GM18517 (cell line): ENCODE data around the gene UCN.
"Not testable (repeated sequence)": the region's sequence is repeated elsewhere in the genome, so short reads cannot be mapped to it uniquely, and the experiment has no call there.

Experiments used
- ATAC-seq: cut with Tn5 transposase; IDR thresholded peaks from one replicate; pipeline ENCODE4 v1.9.1; 2021; ENCODE audit warnings: mild to moderate bottlenecking, moderate library complexity; ENCODE audit not compliant: unreplicated experiment

Gene UCN

DNA sequence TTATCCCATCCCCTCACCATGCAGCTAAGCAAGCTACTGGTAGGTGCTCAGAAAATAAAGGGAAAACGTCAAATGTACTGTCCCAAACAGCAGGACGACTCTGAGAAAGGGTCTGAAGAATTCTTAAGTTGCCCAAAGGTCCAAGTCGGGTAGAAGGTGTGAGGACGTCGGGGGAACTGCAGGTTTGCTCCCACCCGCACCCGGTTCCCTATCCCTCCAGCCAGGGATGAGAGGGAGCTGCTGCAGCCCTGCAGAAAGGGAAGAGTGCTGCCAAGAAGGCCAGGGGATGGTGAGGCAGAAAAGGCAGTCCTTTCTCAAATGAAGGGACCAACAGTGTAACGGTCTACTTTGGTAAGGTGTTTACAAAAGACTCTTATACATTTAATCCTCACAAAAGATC lies 6.9 kb upstream of the UCN start:
- ATAC-seq = no peak

DNA sequence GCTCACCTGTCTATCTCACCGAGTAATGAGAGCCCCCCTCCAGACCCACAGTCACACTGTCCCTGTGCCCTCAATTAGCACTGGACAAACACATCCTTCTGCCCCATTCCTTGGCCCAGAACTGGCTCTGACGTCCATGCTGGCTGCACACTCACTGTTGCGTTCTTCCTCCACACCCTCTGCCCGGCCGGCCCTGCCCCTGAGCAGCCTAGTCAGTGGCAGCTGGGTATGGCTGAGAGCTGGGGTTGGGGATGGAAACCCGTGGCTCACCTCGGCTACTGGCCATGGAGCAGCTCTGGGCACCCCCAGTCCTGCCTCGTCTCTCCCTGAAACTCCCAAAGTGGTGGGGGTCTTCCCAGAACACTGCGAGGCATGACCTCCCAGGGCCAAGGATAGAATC lies 6.5 kb upstream of the UCN start:
- ATAC-seq = no peak

DNA sequence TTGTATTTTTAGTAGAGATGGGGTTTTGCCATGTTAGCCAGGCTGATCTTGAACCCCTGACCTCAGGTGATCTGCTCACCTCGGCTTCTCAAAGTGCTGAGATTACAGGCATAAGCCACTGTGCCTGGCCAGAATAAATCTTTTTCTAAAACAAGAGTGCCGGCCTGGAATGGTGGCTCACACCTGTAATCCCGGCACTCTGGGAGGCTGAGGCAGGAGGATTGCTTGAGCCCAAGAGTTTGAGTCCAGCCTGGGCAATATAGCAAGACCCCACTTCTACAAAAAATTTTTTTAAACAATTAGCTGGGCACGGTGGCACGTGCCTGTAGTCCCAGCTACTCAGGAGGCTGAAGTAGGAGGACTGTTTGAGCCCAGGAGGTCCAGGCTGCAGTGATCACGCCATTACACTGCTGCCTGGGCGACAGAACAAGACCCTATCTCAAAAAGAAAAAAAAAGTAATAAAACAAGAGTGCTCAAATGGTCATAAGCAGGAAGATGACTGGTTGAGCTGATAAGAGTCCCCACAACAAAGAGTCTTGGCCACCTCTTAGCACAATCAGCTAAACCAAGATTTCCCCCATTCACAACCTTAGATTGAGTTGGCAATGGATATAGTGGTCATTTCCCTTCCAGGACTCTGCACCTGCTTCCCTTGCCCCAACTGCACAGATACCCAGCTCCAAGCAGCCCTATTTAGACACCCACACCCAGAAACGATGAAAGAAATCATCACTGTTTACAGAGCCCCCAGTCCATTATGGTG lies 5.8 kb upstream of the UCN start:
- no peak for ATAC-seq

DNA sequence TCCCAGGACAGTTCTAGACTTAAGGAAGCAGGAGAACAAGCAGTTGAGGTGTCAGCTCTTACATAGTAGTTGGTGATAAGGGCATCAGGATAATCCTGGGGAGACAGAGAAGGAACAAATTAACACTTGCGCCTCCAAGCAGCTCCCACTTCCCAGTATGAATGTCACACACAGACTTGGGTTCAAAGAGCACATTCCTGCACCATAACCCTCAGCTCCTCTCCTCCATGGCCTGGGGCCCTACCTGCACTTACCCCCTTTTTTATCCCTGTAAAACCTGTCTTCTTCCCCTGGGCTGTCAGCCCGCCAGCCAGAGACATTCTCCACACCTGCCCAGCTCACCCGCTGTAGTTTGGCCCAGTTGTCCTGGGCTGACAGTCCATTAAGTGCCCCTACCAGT lies 3.9 kb upstream of the UCN start:
- ATAC-seq = no peak

DNA sequence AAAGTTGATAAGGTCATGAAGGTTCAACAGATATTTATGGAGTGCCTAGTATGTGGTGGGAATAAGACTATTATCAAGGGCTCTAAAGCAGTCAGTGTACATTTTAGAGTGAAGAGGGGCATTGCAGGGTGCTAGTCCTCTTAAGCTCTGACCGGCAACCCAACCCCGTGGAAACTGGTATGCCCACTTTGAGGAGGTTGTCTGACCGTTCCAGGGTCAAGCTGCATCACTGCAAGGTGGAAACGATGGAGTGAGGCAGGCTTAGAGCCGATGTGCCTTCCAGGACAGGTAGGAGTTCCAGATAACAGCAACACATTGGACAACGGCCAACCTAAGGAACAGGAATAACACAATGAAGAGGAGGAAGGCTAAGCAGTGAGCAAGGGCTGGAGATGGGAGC lies 1.4 kb upstream of the UCN start:
- ATAC-seq = no peak

DNA sequence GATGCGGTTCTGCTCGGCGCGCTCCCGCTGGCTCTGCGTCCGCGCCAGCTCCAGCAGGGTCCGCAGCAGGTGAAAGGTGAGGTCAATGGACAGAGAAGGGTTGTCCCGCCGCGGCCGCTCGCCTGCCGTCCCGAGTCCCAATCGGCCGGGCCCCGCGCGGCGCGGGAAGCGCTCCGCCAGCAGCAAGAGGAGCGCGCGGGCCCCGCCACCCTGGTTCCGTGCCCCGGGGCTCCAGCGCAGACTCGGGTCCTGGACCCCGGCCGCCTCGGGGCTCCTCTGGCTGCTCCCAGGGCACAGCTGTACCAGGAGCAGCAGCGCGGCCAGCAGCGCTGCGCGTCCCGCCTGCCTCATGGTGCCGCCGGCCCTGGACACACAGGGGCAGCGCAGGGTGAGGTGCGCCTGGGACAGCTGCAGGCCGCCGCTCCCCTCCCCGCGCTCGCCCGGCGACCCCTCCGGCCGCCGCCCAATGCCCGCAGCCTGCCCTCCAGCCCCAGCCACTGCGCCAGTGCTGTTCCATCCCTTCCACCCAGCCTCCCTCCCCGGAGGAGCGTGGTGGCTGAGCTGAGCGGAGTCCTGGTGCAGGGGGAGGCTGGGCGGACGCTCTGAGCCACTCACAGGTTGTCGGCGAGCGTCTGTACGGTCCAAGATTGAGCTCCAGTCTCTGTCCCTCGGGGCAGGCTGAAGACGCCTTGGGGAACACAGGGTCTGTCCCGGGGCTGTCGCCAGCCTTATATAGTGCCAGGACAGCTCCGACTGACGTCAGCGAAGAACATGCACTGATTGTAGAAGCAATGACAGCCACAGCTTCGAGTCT lies 493 bp downstream of the UCN start:
- no peak for ATAC-seq

DNA sequence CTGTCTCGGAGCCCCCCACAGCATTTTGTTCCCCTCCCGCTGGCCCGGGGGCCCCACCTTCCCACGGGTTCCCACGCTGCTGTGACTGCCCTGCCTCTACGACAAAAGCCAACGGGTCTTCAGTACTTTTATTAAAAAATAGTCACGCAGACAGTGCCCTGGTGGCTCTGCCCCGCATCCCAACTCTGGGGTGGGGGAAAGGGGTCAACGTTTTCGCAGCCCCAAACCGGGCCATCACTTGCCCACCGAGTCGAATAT lies 1.0 kb downstream of the UCN start:
- no peak for ATAC-seq

DNA sequence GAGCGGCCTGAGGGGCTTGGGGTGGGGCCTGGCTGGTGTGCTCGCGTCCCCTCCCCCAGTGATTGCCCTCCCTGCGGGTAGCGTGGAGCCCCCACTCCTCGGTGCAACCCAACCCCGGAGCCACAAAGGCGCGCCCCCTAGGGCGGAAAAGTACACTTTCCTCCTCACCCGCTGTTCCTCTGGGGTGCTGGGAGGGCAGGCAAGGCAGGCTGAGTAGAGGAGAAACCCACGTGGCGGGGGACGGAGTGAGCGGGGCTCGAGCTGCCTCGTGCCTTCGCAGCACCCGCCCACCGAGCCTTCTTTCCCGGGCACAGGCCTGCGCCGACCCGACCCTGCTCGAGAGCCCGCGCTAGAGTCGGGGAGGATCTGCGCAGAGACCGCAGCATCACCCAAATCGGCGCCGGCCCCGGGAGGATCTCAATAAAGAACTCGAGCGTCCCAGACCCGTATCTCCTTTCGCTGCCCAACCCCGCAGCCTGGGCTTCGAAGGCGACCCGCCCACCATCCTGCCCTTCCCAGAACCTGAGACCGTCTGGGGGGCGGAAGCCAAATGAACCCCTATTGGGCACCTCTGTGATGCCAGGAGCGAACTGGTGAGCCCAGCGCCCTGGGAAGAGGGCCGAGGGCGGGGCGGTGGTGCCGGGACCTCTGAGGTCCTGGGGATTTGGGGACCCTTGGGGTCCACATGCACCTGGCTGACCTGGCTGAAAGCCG lies 1.5 kb downstream of the UCN start:
- ATAC-seq = no peak

DNA sequence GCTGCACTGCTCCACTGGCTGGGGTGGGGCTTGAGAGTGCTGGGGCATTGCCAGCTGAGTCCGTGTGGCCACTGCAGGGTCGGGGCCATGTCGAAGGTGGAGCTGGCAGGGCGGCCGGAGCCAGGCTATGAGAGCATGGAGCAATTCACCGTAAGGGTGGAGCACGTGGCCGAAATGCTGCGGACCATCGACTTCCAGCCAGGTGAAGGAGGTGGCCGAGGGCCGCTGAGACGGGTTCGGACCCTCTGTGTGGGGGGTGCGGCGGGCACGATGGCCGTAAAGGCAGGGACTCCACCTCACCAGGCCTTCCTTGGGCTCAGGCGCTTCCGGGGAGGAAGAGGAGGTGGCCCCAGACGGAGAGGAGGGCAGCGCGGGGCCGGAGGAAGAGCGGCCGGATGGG lies 2.1 kb downstream of the UCN start:
- no peak for ATAC-seq

DNA sequence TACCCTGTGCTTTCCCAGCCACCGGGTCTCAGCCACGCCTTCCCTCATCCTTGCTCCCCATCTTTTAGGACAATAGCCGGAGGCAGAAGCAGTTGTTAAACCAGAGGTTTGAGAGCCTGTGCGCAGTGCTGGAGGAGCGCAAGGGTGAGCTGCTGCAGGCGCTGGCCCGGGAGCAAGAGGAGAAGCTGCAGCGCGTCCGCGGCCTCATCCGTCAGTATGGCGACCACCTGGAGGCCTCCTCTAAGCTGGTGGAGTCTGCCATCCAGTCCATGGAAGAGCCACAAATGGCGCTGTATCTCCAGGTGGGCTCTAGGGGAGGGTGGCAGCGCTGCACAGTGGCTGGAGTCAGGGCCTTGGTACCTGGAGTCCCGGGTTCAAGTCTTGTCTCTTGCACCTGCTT lies 2.7 kb downstream of the UCN start:
- ATAC-seq = no peak

DNA sequence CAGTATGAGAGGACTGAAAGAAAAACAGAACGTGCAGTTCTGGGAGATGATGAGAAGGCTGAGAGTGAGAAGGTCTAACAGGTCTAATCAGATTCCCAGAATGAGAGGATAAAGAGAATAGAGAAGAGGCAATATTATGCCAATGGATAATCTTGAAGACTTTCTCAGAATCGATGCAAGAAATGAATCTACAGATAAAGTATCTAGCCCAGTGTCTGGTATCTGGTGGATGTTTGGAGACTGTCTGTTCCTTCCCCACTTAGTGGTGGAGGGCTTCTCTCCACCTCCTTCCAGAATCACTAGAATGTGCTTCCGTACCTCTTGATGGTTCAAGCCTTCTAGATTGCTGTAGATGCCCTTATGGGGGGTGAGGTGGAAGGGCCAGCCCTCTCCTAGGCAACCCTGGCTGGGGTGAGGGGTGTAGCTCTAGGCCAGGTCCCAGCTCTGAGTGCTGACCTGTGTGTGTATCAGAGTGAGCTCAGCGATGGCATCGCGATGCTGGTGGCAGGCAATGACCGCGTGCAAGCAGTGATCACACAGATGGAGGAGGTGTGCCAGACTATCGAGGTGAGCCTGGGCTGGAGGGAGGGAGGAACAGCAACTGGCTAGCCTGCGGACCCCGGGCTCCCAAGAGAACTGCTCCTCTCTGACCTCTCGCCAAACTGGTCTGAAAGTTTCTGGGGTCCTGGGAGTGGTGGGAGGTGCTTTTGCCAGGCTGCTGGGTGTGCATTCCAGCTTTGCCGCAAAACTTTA lies 3.6 kb downstream of the UCN start:
- no peak for ATAC-seq

DNA sequence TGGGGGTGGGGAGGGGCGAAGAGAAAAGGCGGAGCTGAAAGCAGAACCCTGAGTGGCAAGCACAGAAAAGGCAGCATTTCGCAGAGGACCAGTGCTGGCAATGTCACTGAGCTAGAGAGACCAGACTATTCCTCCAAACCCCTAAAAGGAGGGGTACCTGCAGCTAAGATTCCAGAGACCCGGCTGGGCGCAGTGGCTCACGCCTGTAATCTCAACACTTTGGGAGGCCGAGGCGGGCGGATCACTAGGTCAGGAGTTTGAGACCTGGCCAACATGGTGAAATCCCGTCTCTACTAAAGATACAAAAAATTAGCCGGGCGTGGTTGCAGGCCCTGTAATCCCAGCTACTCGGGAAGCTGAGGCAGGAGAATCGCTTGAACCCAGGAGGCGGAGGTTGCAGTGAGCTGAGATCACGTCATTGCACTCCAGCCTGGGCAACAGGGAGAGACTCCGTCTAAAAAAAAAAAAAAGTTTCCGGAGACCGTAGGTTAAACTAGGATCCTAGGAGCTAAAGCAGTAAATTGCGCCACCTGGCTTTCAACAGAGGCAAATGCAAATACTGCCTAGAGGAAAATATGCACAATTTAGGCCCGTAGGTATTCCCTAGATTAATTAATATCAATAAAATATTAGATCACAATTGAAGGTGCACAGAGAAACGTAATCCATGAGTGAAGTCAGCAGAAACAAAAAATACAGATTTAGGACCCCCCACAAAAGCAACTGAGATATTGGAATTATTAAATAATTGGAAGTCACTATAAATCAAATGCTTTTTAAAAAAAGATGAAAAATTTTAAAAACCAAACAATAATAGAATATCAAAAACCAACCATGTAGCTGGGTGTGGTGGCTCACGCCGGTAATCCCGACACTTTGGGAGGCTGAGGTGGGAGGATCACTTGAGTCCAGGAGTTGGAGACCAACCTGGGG lies 4.9 kb downstream of the UCN start:
- ATAC-seq = peak; percentile 51

DNA sequence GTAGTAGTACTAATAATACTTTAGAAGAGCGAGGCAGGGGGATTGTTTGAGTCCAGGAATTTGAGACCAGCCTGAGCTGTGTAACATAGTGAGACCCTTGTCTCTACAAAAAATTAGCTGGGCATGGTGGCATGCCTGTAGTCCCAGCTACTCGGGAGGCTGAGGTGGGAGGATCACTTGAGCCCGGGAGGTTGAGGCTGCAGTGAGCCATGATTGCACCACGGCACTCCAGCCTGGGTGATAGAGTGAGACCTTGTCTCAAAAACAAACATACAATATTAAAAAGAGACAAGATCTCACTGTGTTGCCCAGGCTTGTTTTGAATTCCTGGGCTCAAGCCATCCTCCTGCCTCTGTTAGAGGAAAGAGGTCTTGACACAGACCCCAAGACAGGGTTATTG lies 7.6 kb downstream of the UCN start:
- not testable (repeated sequence) for ATAC-seq

DNA sequence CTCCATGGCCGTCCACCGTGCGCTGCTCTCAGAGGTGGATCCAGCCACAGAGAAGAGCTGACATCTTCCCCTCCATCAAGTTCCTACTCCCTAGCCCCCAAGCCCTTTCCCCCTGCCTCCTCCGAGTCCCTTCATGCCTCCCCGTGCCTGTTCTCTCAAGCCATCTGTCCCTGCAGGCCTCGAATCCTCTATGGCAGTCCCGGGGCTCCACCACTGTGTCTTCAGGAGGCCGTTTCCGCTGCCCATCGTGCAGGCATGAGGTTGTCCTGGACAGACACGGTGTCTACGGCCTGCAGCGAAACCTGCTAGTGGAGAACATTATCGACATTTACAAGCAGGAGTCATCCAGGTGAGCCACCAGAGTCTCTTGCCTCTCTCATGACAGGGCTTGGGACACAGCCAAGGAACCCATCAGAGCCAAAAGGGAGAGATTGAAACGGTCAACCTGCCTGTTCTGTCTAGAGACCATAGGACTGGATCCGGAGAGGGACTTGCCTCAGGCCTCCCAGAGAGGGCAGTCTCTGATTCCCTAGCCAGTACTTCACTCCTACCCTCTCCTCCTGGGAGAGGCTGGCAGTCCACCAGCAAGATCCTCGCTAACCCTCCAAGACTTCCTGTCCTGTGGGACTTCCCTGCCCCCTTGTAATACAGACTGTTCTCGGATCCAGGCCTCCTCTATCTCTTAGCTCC lies 9.7 kb downstream of the UCN start:
- ATAC-seq = no peak

DNA sequence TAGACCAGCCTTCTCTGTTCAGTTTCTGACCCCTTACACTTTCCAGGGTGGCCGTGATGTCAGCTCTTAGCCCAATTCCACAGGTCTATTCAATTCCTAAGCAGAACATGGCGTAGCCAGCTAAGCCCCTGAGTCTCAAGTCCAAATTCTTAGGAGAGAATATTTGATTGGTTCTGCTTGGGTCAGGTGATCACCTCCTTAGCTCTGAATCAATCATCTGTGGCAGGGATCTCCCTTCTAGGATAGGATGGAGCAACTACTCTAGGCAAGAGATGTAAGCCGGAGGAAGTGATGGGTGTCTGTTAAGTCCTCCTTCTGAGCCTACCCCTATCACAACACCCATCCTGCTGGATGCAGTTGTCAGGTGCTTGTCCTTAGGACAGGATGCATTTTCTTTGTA lies 11.1 kb downstream of the UCN start:
- ATAC-seq = no peak

DNA sequence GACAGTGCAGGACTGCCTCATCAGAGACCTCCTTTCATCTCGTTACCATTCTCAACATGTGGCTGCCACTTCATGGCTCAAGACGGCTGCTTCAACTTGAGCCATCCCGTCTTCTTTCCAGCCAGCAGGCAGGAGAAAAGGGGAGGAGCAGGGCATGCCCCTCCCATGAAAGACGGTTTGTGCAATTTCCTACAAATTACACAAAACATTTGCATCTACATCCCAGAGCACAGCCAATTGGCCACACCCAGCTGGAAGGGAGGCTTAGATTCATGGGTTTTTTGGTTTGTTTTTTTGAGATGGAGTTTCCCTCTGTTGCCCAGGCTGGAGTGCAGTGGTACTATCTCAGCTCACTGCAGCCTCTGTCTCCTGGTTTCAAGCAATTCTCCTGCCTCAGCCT lies 11.8 kb downstream of the UCN start:
- ATAC-seq = no peak

DNA sequence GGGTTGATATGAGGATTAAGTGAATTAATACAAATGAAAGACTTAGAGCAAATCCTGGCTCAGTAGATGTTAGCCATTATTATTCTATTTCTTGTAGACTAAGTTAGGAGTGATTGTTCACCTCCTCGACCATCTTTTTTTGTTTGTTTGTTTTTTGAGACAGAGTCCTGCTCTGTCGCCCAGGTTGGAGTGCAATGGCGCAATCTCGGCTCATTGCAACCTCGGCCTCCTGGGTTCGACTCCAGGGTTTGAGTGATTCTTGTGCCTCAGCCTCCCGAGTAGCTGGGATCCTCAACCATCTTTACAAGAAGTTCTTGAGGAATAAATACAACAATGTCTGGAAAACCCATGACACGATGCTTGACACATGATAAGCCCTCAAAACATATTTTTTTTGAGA lies 13.3 kb downstream of the UCN start:
- ATAC-seq = no peak

DNA sequence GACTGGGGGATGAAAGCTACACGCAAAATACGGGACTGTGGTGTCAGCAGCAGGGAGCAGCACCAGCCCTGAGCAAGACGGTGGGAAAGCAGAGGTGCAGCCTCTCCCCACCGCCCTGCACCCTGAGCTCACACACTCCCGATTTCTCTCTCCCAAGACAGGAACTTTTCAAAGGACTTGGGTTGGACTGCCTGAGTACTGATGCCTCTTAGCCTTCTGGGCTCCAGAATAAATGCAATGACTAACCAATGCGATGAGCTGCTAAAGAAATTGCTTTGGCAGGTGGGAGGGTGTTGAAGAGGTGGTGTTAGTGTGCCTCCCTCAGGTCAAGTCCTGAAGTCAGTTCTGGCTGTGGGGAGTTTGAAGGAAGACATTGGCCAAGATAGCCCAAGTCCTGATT lies 16.4 kb downstream of the UCN start:
- ATAC-seq = no peak

DNA sequence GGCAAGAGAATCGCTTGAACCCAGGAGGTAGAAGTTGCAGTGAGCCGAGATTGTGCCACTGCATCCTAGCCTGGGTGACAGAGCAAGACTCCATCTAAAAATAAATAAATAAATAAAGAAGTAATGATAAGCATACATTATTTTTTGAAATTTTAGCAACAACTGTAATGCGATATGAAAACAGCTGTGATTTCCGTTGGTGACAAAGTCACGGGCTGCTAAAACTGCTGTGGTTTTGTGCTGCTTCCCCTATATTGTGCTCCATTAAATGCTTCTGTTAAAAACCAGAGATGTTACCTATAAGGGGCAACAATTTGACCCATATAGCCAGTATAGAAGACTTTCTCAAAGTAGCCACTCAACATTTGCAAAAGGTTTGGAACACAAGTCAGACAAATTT lies 17.7 kb downstream of the UCN start:
- ATAC-seq = no peak

DNA sequence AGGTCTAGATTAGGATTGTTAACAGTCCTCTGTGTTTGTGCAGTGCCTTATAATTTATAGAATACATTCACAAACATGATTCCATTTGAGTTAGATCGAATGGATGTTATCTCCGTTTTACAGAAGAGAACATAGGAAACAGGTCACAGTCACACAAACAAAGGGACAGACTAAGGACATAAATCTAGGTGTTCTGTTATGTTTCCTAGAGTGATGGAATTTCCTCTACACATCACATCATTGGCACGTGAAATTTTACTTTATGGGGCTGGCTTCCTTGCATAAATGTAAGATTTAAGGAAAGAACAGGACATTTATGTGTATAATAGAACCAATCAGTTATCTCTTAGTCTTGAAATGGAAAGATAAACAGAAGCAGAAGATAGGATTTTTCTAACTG lies 19.6 kb downstream of the UCN start:
- no peak for ATAC-seq
